HCEC 1CT (cell line): Measurements from ENCODE around the gene M1AP.
A peak's percentile ranks its signal among the peaks of the same experiment; 100 is the strongest.
"Not testable (repeated sequence)": the region's sequence is repeated elsewhere in the genome, so short reads cannot be mapped to it uniquely, and the experiment has no call there.

ENCODE experiments used
- DNase-seq: peaks from one replicate; pipeline ENCODE4 v3.0.0-alpha.2; 2017

Gene M1AP

DNA sequence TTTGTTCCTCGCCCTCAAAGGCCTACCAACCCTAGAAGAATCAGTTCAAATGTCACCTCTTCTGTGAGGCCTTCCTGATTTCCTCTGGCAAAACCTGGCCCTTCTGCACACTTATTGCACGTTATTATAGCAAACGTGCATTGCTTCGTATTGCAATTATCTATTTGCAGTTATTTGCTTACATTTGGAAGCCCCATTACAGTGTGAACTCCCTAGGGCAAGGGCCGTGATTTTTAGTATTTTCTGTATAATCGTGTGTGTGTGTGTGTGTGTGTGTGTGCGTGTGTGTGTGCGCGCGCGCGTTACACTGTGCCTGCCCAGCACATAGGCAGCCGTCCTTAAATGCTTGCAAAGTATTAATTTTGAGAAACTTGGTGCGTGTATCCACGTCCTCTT, 5.5 kb upstream of the M1AP start:
- DNase-seq: no peak

DNA sequence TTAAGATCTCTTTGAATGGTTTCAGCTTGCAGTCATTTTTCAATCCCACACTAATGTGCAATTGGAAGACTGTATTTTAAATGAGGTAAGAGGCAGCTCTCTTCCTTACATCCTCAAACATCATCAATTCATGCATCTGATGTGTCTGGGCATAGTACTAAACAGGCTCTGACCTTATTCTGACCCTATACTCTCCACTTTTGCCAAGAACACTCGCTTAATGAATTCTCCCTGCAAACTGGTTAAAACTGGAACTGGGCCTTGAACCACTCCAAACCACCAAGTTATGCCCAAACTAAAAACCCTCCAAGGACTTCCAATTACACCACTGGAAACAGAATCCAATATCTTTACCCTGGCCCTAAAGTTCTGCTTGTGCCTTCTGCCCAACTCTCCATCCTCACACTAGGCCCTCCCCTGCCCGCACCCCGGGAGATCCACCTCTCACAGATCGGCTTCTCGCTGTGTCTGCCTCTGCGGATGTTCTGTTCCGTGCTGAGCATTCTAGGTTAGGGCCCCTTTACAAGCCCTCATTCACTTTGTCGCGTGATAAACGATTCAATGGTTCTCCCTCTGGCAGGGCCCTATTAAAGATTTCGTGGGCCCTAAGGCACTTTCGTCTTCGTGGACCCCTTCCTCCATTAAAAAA, 1.2 kb downstream of the M1AP start:
- no peak for DNase-seq

DNA sequence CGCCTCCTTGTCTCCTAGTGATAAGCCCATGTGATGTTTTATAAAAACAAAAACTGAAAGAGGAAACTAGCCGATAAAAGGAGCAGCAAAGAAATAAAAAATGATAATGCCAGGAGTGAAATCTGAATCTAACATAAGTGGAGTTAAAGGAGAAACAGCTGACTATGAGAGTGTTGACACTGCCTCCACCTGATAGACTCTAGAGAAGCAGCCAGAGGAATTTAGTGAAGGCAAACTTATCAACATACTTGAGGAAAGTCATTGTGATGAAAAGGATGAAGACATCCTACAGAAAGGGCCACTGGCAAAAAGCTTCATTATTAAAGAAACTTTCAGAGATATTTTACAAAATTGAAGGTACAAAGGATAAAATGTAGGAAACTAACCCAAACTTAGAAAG, 1.9 kb downstream of the M1AP start:
- DNase-seq: no peak

DNA sequence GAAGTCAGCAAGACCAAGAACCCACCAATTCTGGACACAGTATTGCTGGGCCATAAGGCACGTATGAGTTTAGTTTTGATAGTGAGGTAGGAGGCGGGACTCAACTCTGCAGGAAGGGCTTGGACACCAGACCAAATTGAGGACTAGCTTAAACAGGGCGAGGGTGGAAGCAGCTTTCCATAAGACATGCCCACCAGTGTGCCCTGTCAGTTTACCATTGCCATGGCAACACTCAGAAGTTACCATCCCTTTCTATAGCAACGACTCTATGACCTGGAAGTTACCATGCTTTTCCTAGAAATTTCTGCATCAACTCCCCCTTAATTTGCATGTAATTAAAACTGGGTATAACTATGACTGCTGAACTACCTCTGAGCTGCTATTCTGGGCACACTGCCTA, 2.8 kb downstream of the M1AP start:
- no peak for DNase-seq

DNA sequence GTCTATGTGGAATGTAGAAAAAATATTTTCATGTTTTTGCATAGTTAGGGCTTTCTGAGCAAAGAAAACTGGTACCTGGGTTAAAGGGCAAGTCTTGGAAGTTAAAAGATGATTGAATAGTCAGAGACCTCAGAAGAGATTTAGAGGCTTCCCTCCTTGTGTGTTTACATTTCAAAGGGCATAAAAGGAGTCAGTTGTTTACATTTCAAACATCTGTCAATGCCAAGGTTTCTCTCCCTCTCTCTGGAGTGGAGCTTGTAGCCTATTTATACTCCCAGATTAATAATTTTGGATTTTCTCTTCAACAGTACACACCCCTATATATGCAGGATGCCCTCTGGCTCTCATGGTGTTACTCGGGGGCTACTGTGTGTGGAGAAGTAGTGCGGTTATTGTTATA, 8.6 kb downstream of the M1AP start:
- DNase-seq: no peak

DNA sequence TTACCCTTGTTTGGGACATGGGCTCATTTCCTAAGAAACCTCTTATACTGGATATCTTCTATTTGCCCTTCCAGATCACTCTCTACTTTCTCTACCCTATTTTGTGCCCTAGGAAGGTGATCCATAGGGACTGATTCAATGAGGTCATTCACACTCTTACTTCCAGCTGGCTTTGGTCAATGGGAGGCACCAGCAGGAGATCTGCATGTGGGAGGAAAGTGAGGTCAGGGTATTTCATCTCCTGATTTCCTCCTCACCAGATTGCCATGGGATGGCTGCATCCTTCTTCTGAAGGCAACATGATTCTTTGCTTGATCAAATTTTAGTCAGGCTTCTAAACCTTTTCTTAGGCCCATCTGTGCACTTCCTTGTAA, 15.2 kb downstream of the M1AP start:
- no peak for DNase-seq

DNA sequence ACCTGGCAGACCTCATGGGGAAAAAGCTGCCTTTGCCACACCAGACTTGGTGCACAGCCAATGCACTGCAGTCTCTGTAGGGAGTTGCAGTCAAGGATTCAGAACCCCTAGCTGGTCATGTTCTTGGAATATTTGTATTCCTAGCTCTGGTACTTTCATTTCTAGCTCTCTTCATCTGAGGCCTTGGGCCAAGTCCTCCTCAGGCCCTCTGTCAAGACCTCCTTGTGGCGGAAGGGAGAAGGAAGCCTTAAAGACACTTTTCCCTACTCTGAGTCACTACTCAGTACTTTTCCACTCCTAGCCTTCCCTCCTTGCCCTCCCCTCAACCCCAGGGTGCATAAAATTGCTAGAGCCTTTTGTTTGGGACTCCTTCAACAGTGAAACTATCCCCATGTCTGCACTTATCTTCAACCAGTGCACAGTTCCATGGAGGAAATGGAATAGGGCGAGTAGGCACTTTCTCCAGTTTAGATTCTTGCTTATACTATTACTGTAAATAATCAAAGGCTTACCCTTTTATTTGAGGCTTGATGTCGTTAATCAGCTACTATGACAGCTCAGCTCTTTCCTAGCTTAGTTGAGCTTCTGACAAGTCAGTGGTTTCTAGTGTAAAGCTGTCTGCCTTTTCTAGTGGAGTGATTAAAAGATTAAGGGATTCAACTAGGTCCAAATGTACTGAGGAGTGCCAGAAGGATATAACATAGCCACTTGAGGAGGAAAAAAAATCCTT, 15.8 kb downstream of the M1AP start:
- DNase-seq: peak; percentile 53

DNA sequence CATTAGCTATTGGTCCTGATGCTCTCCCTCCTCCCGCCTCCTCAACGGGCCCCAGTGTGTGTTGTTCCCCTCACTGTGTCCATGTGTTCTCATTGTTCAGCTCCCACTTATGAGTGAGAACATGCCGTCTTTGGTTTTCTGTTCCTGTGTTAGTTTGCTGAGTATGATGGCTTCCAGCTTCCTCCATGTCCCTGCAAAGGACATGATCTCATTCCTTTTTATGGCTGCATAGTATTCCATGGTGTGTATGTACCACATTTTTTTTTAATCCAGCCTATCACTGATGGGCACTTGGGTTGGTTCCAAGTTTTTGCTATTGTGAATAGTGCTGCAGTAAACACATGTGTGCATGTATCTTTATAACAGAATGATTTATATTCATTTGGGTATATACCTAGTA, 17.7 kb downstream of the M1AP start:
- DNase-seq: not testable (repeated sequence)

DNA sequence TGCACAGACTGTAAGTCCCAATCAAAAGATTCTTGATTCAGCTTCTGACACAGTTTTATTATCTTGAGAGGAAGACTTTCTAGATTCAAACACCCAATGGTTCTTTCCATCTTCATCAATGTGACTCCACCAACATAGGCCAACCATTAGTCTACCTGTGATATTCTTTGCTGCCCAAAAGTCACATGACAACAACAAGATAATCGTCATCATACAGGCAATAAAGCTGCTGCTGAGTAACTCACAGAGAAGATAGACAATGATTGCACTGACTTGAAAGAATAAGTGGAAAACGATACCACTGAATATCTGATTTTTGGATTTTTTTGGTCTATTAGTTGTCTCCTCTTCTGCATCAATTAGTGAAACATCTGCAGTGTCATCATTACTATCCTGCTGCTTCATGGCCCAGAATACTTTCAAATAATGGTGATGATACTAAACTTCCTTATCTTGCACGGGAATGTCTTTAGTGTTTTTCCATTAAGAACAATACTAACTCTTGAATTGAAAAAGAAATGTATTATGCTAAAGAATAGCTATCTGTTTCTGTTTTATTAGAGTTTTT, 19.5 kb downstream of the M1AP start:
- no peak for DNase-seq

DNA sequence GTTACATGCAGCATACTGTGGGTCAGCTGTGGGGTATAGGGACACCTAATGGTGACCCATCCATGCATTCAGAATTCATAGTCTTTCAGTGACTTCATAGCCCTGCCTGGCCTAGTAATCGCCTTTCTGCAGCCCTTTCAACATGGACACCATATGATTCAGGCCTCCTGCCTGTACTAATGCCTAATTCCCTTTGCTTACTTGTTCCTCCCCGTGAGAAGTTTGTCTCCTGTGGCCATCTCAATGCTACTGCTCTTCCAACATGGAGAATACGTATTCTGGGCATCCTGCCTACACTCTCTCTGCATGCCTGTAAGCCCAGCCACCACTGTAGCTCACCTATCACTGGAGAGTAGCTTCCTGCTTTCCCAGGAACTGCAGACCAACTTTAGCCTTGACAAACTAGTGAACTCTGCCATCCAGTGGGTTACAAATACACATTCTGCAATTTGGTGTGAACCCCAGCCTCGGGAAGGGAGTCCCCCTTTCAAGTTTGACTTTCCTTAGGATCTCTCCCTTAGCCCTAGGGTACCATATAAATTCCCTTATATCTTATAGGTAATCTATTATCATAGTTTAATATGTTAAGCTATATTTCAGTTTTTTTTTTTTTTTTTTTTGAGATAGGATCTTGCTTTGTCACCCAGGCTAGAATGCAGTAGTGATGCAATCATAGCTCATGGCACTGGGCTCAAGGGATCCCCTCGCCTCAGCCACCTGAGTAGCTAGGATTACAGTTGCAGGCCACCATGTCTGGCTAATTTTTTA, 22.3 kb downstream of the M1AP start:
- DNase-seq: no peak

DNA sequence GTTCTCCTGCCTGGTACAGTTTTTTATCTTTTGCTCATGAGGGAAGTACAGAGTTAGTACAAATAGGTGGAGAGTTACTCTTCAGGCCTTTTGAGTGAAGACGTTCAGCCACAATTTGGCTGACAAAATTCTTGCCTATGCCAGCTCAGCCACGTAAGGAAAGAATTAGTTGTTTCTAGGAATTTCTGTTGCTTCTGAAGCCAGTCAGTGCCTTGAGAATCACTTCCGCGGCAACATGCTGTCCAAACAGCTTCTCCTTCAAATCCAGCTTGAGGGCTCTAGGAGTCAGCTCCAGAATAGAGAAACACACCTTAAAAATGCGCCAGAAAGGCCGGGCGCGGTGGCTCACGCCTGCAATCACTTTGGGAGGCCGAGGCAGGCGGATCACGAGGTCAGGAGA, 27.5 kb downstream of the M1AP start:
- no peak for DNase-seq

DNA sequence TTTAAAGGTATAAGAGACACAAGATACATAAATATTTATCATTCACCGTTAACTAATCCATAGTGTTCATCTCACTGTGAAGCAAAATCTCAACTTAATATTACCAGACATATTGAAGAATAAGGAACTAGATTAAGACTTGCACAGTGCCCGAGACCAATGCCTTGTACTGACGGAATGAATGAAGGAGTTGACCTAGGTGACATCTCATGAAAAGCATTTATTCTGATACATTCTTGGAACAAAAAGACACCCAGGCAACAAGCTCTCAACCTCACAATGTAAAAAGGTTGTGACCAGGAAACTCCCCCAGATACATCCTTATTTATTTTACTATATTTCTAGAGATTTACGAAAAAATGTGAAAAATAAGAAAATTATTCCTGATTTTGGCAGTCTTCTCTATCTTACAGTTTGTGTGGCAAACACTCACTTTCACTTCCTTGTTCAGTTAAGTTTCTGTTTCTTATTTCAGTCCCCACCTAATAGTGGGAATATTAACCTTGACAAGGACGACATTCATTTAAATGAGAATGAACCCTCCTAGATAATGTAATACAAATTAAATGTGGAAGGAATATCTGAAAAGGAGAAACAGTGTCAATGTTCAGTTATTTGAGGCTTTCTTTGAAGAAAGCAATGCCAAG, 28.4 kb downstream of the M1AP start:
- DNase-seq: no peak

DNA sequence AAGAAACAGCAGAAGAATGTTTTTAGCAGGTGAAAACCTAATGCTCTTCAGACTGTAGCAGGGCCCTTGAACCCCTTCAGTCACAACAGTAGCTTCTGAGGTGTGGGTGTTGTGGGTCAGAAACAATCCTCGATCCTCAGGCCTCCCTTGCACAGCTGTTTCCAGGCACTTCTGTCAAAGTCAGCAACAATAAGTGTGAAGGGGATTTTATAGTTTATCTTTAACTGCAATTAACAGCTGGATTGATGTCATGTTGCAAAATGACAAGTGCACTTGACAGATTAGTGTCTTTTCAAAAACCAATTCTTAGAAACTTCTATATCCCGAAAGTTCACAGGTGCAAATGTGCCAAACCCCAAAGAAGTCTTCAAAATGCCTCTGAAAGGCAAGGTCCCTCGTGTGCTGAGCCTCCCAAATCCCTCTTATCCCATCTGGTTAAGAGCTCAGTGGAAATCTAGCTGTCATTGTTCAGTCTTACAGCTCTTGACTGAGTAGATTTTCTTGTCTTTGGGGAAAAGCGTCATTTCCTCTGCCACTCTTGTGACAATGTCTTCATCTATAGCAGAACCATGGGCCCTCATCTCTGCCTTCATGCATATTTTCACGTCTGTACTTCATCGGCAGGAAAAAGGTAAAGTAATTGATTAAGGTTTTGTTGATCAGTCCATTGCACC, 29.6 kb downstream of the M1AP start:
- DNase-seq: no peak

DNA sequence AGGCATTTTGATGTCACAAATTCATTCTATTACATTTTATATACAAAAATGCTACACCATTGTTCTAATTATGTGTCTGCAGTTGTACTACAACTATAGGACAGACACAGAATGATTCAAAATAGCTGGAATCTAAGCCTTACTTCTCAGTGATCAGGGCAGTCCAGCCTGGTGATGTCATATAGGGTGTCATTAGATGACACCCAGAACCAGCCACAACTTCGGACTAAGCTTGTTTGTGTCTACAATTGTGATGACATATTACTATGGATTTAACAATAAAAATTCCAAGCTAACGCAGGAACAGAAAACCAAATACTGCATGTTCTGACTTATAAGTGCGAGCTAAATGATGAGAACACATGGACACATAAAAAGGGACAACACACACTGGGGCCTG, 31.0 kb downstream of the M1AP start:
- no peak for DNase-seq

DNA sequence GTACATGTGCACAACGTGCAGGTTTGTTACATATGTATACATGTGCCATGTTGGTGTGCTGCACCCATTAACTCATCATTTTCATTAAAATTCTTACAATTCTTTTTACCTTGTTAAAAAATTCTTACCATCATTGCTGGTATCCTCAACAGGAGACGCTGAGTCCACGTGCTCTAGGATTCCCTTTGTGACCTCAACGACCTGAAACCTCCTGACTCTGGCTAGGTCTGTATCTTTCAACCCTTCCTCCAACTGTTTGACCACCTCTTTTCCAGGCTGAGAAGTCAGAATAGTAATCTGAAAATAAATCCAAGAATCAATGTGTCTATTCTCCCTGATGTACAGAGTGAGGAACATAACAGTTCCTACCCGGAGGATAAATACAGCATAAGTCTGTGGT, 41.2 kb downstream of the M1AP start:
- no peak for DNase-seq

DNA sequence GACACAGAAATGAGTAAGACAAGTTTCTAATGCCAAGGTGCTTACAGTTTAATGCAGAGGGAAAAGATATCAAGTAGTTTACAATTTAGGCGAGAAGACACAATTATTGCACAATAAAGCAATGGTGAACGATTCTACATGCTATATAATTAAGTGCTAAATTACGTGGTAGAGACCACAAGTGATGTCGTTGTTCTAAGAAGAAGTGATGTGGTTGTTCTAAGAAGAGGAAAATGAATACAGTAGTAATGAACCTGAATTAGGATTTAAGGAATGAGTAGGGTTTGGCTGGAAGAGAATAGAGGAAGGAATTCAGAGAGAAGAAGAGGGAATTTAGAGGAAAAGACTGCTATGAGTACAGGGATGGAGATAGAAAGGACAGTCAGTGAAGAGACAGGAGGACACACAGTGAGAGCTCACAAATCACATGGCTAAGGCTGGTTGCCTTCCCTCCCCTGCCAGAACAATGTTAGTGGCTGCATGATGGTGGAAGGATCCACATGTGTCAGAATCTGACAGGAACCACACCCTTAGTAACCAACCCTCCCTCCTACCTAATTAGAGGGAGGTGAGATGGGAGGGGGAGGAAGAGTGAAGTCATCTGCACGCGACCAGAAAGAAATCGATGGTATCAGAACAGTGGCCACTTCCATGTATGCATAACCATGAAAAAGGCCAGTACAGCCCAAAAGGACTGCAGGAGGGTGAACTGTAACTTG, 44.7 kb downstream of the M1AP start:
- no peak for DNase-seq

DNA sequence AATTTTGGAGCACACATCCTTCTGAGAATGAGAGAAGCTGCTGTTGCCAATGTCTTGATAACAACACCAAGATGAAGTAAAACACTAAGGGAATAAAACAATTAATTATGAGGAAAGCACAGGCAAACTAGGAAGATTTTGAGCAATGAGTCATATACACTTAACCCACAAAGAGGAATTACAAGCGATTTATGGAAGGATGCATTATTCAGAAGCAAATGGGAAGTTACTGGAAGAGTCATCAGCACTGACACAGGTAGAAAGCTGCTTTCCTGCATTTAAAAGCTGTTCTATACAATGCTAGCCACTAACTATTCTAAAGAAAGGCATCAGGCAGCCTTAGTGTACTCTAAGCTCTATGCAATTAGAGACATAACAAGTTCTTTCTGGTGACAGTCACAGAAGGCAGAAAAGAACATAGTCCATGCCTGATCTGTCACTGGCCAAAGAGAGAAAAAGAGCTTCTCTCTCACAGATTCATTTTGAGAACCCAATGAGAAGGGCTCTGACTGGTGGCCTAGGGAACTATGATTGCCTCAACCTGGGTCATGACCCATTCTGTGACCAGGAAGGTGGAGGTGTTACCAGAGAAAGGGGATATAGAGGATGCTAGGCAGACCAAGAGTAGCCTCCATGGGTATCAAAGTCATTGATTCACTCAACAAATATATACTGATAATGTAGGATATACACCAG, 45.4 kb downstream of the M1AP start:
- peak; percentile 73 for DNase-seq

DNA sequence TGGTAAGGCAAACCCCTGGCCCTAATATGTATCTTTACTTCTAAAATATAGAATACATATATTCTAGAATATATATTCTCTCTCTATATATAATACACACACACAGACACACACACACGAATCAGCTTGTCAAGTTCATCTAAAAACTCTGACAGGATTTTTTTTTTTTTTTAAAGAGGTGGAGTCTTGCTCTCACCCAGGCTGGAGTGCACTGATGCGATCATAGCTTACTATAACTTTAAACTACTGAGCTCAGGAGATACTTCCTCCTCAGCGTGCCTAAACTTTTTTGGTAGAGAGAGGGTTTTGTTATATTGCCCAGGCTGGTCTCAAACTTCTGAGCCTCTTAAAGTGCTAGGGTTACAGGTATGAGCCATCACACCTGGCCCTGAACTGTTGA, 48.5 kb downstream of the M1AP start:
- DNase-seq: no peak

DNA sequence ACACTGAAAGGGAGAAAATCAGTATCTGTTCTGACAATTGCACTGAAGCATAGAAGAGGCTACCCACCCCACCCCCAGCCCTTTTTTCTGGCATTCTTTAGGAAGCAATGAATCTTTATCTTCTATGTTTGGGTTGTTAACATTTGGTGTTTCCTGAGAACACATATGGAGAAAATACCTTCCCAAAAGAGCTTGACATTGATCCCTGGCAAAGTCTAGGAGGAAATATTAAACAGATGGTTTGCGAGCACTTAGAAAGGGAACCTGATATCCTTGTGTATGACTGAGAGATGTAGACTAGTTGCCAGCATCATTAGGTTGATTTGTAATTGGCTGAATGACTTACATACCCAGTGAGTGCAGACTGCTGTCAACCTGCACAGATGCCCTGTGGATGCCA, 50.7 kb downstream of the M1AP start:
- DNase-seq: no peak

DNA sequence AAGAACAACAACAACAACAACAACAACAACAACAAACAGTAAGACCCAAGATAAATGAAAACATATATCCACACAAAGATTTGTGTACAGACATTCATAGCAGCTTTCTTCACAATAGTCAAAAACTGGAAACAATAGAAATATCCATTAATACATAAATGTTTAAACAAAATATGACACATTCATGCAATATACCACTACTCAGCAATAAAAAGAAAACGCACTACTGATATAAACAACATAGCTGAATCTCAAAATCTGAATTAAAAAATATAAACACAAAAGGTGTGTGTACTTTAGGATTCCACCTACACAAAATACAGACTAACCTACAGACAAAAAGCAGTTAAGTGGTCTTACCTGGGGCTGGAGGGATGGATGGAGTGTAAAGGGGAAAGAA, 51.5 kb downstream of the M1AP start:
- no peak for DNase-seq
